Cardiac fibroblast (primary cell): ENCODE results near the gene CD86.
"Not testable (repeated sequence)": the region's sequence is repeated elsewhere in the genome, so short reads cannot be mapped to it uniquely, and the experiment has no call there.

ENCODE experiments used
- DNase-seq, 2 donors: peaks; one replicate each; pipeline versions ENCODE4 v3.0.0 to v3.0.0-alpha.2; 2010; ENCODE audit warnings: low read depth in 2 of 2
- H3K4me3 ChIP-seq, 2 donors: replicated peaks in 1 of 2; 1 replicate in 1 of 2; 2 replicates in 1 of 2; pipeline ENCODE4 v1.5.1; 2011; ENCODE audit warnings: low read depth in 2 of 2, low read length in 2 of 2, mild to moderate bottlenecking in 2 of 2, moderate library complexity in 1 of 2
- TF ChIP-seq, protein P1 (sequence below): IDR thresholded peaks from one replicate; pipeline ENCODE4 v1.5.1; 2011; ENCODE audit warnings: low read depth, mild to moderate bottlenecking, low read length, inconsistent platforms

The CD86 gene

DNA sequence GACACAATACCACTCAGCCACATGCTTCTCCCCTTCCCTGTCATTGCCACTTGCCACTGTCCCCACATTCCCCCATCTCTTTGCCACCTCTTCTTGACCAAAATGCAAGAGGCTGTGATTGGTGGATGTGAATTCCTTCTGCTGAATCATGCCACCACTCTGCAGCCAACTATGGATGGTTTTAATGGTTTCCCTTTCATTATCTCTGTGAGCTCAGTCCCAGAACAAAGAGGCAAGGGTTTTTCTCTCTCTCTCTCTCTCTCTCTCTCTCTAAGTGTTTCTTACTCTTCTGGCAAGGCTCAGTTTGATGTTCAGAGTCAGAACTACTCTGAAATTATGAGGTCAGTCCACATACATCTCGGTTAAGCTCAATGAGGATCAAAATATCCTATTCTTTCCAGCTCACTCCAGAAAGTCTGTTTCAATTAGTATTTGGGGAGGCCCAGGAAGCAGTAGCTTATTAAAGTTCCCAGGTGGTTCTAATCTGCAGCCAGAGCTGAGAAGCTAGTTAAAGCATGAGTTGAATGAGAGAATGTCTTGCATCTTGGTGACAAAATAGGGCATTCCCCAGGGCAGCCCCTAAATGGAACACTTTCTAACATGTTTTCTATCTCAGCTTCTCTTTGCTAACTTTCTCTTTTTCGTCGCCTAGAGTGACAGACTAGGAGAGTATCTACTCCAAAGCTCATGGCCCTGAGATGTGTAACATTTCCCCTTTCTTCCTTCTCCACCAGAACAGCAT lies 24.6 kb upstream of the CD86 start:
- no peak overlapping the region for H3K4me3 ChIP-seq
- TF ChIP-seq, protein P1, sequence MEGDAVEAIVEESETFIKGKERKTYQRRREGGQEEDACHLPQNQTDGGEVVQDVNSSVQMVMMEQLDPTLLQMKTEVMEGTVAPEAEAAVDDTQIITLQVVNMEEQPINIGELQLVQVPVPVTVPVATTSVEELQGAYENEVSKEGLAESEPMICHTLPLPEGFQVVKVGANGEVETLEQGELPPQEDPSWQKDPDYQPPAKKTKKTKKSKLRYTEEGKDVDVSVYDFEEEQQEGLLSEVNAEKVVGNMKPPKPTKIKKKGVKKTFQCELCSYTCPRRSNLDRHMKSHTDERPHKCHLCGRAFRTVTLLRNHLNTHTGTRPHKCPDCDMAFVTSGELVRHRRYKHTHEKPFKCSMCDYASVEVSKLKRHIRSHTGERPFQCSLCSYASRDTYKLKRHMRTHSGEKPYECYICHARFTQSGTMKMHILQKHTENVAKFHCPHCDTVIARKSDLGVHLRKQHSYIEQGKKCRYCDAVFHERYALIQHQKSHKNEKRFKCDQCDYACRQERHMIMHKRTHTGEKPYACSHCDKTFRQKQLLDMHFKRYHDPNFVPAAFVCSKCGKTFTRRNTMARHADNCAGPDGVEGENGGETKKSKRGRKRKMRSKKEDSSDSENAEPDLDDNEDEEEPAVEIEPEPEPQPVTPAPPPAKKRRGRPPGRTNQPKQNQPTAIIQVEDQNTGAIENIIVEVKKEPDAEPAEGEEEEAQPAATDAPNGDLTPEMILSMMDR = no peak
- peak; percentile 46 to 53 for DNase-seq

DNA sequence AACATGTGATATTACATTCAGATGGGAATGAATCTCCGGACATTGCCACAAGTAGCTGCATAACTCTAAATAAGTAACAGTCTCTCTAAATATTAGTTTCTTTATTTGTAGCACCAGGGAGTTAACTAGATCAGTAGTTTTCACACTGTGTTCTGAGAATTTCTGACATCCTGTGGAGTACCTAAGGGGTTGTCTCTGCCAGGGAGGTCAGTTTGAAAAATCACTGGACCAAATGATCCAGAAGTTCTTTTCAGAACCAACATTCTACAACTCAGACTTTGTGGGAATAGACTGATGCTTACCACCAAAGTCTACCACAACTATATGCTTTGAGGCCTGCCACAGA lies 24.1 kb upstream of the CD86 start:
- DNase-seq = no peak
- H3K4me3 ChIP-seq = no peak overlapping the region
- TF ChIP-seq, protein P1 = no peak

DNA sequence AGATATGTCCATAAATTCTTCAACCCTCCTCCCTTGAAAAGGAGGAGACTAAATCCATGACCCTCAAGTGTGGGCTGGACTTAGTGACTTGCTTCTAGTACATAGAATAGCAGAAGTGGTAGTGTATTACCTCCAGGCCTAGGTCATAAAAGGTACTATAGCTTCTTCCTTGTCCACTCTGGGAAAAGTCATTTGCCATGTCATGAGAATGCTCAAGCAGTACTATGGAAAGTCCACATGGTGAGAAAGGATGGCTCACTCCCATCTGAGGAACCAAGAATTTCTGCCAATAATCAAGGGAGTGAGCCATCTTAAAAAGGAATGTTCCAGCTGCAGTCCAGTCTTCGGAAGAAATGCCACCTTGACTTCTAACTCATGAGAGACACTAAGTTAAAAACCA lies 22.6 kb upstream of the CD86 start:
- no peak overlapping the region for H3K4me3 ChIP-seq
- no peak for DNase-seq
- TF ChIP-seq, protein P1 = no peak

DNA sequence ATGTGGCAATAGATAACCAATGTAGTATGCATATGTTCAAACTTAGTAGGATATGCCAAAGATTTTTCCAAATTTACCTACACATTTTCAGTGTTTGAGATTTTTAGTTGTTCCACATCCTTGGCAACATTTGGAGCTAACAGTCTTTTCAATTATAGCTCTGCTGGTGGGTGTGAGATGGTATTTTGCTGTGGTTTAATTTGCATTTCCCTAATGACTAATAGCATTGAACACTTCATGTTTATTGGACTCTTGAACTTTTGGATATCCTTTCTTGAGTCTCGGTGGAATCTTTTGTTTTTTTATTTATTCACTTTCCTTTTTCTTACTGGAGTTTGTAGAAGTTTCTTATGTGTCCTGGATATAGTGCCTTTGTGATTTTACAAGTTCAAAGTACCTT lies 22.1 kb upstream of the CD86 start:
- TF ChIP-seq, protein P1 = no peak
- H3K4me3 ChIP-seq = no peak overlapping the region
- no peak for DNase-seq

DNA sequence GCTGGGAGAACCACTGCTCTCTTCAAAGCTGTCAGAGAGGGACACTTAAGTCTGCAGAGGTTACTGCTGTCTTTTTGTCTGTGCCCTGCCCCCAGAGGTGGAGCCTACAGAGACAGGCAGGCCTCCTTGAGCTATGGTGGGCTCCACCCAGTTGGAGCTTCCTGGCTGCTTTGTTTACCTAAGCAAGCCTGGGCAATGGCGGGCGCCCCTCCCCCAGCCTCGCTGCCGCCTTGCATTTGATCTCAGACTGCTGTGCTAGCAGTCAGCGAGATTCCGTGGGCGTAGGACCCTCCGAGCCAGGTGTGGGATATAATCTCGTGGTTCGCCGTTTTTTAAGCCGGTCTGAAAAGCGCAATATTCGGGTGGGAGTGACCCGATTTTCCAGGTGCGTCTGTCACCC lies 7.9 kb upstream of the CD86 start:
- H3K4me3 ChIP-seq, DNase-seq: not testable (repeated sequence)

DNA sequence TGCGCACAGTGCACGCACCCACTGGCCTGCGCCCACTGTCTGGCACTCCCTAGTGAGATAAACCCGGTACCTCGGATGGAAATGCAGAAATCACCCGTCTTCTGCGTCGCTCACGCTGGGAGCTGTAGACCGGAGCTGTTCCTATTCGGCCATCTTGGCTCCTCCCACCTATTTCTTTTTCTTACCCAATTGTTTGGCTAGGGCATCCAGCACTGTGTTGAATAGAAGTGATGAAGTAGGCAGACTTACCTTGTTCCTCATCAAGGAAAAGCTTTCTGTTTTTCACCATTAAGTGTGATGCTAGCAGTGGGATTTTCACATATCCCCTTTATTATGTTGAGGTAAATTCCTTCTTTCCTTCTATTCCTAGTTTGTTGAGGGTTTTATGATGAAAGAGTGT lies 7.4 kb upstream of the CD86 start:
- H3K4me3 ChIP-seq, DNase-seq: not testable (repeated sequence)

DNA sequence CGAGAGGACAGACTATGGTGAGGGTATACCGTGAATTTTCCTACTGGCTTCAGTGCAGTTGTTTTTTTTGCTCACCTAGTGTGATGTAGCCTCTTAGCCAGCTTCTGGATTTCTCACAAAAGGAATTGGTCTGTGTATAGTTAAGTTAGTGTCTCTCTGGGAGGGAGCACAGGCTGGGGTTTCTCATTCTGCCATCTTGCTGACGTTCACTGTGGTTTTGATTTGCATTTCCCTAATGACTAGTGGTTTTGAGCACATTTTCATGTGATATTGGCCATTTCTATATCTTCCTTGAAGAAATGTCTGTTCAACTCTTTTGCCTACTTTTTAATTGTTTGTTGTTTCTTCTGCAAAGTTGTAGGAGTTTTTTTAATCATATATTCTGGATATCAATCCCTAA lies 2.2 kb upstream of the CD86 start:
- TF ChIP-seq, protein P1 = no peak
- DNase-seq = no peak
- no peak overlapping the region for H3K4me3 ChIP-seq

DNA sequence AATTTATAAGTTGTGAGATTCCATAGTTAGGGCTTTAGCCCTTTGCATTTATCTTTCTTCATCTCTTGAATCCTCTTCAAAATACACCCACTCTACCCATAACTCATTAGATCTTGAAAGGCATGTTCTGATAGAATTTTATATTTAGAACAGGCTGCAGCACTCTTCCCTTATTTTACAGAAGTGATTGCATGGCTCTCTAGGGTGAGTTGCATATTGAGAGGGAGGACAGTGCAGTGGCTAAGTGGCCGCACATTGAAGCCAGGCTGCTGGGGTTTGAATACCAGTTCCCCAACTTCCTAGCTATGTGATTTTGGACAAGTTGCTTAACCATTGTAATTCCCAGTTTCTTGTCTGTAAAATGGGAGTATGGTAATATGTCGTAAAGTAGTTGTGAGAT lies 2.5 kb downstream of the CD86 start:
- no peak for DNase-seq
- TF ChIP-seq, protein P1 = no peak
- H3K4me3 ChIP-seq = no peak overlapping the region
